HUES64 (cell line): Measurements from ENCODE around the gene KRTAP9-9.
"Not testable (repeated sequence)": the region's sequence is repeated elsewhere in the genome, so short reads cannot be mapped to it uniquely, and the experiment has no call there.

ENCODE experiments used
- H3K27ac ChIP-seq: 2 replicates; pipeline ENCODE4 v1.7.0; 2013; ENCODE audit warnings: low read depth, low read length, inconsistent platforms
- H3K27me3 ChIP-seq: 2 replicates; pipeline ENCODE4 v1.6.1; 2013; ENCODE audit warnings: mild to moderate bottlenecking, low read length; ENCODE audit not compliant: insufficient read depth
- H3K36me3 ChIP-seq: 2 replicates; pipeline ENCODE4 v1.6.1; 2013; ENCODE audit warnings: mild to moderate bottlenecking, low read length; ENCODE audit not compliant: insufficient read depth
- H3K4me1 ChIP-seq: 2 replicates; pipeline ENCODE4 v1.6.1; 2013; ENCODE audit warnings: mild to moderate bottlenecking, low read length, moderate library complexity; ENCODE audit not compliant: insufficient read depth
- H3K4me3 ChIP-seq: 2 replicates; pipeline ENCODE4 v1.5.1; 2013; ENCODE audit warnings: mild to moderate bottlenecking, low read length, moderate library complexity
- H3K9ac ChIP-seq: 2 replicates; pipeline ENCODE4 v1.6.1; 2013; ENCODE audit warnings: mild to moderate bottlenecking, low read depth, low read length
- H3K9me3 ChIP-seq: 2 replicates; pipeline ENCODE4 v1.6.1; 2013; ENCODE audit warnings: low read depth, low read length; ENCODE audit not compliant: insufficient read depth
- WGBS: fragments of 150-250, 120-280 bp; methylation state at CpG from one replicate; pipeline ENCODE4 v1.1.7; 2013; ENCODE audit warnings: missing lambda C conversion rate; 5-methylcytosine and 5-hydroxymethylcytosine counted together

KRTAP9-9 gene

GRCh38 chr17:41237116-41237515 lies 18.1 kb upstream of the KRTAP9-9 start:
- H3K36me3 ChIP-seq, H3K9me3 ChIP-seq, H3K27me3 ChIP-seq, H3K4me3 ChIP-seq, H3K9ac ChIP-seq, H3K27ac ChIP-seq, H3K4me1 ChIP-seq: not testable (repeated sequence)
- WGBS, result 86% methylated on average over 4 of the region's 4 CpGs

GRCh38 chr17:41237949-41238437 lies 17.2 kb upstream of the KRTAP9-9 start, which contains the start of gene KRTAP9-8:
TSS of gene KRTAP9-8 (plus strand) at chr17:41237999. CDS start at chr17:41238052, 53 bp downstream.
- H3K27ac ChIP-seq, H3K9ac ChIP-seq, H3K9me3 ChIP-seq, H3K4me3 ChIP-seq, H3K27me3 ChIP-seq, H3K36me3 ChIP-seq, H3K4me1 ChIP-seq: not testable (repeated sequence)
- WGBS, result 63% methylated on average over 3 of the region's 3 CpGs

- H3K36me3 ChIP-seq, H3K9ac ChIP-seq, H3K4me3 ChIP-seq, H3K27me3 ChIP-seq, H3K4me1 ChIP-seq, H3K9me3 ChIP-seq, H3K27ac ChIP-seq: not testable (repeated sequence)
- WGBS, result 90% methylated on average over 1 of the region's 2 CpGs
Measured at GRCh38 chr17:41246995-41247787, 8.0 kb upstream of the KRTAP9-9 start.

- H3K4me1 ChIP-seq, H3K4me3 ChIP-seq, H3K36me3 ChIP-seq, H3K27ac ChIP-seq, H3K9ac ChIP-seq, H3K9me3 ChIP-seq: not testable (repeated sequence)
- WGBS, result 69% methylated on average over 2 of the region's 2 CpGs
- peaks cover 15% of the 10 kb centered on the region for H3K27me3 ChIP-seq
Measured at GRCh38 chr17:41249637-41250240, 5.4 kb upstream of the KRTAP9-9 start, which contains the start of gene KRTAP9-4. TSS of gene KRTAP9-4 (plus strand) at chr17:41249687. CDS start at chr17:41249721, 34 bp downstream.

- H3K9ac ChIP-seq, result no peak overlapping the region
- WGBS, result 90% methylated on average over 1 of the region's 1 CpG
- no peaks in the 10 kb centered on the region for H3K9me3 ChIP-seq
- H3K4me1 ChIP-seq, result no peaks in the 10 kb centered on the region
- H3K4me3 ChIP-seq, result no peak overlapping the region
- no peaks in the 10 kb centered on the region for H3K36me3 ChIP-seq
- H3K27me3 ChIP-seq, result peaks cover 15% of the 10 kb centered on the region
- H3K27ac ChIP-seq, result no peak overlapping the region
Measured at GRCh38 chr17:41251261-41251660, 3.9 kb upstream of the KRTAP9-9 start.

- no peak overlapping the region for H3K9ac ChIP-seq
- no peak overlapping the region for H3K27ac ChIP-seq
- peaks cover 15% of the 10 kb centered on the region for H3K27me3 ChIP-seq
- no peaks in the 10 kb centered on the region for H3K4me1 ChIP-seq
- 50% methylated on average over 1 of the region's 1 CpG for WGBS
- H3K36me3 ChIP-seq, result no peaks in the 10 kb centered on the region
- no peaks in the 10 kb centered on the region for H3K9me3 ChIP-seq
- no peak overlapping the region for H3K4me3 ChIP-seq
Measured at GRCh38 chr17:41254861-41255260, 323 bp upstream of the KRTAP9-9 start.

- Histone ChIP-seq H3K9me3 (no peaks in the 10 kb centered on the region), H3K27ac (no peak overlapping the region), H3K4me1 (no peaks in the 10 kb centered on the region), H3K4me3 (no peak overlapping the region), H3K36me3 (no peaks in the 10 kb centered on the region), H3K27me3 (peaks cover 12% of the 10 kb centered on the region), H3K9ac (no peak overlapping the region)
- WGBS, result no CpG with 5 or more reads among the region's 1 CpG
Measured at GRCh38 chr17:41256291-41256685, 1.1 kb downstream of the KRTAP9-9 start.

- Histone ChIP-seq H3K27me3 (peaks cover 2% of the 10 kb centered on the region; the same call in 1 of the 2 replicates), H3K36me3 (no peaks in the 10 kb centered on the region), H3K27ac (no peak overlapping the region), H3K9me3 (no peaks in the 10 kb centered on the region), H3K4me1 (no peaks in the 10 kb centered on the region), H3K4me3 (no peak overlapping the region), H3K9ac (no peak overlapping the region)
Measured at GRCh38 chr17:41258406-41258805, 3.2 kb downstream of the KRTAP9-9 start.

- H3K4me3 ChIP-seq, result no peak overlapping the region
- WGBS, result 86% methylated on average over 1 of the region's 2 CpGs
- no peaks in the 10 kb centered on the region for H3K4me1 ChIP-seq
- H3K9me3 ChIP-seq, result no peaks in the 10 kb centered on the region
- H3K36me3 ChIP-seq, result no peaks in the 10 kb centered on the region
- H3K9ac ChIP-seq, result no peak overlapping the region
- H3K27me3 ChIP-seq, result no peaks in the 10 kb centered on the region; the same call in 1 of the 2 replicates
- no peak overlapping the region for H3K27ac ChIP-seq
Measured at GRCh38 chr17:41263212-41263611, 8.0 kb downstream of the KRTAP9-9 start.

GRCh38 chr17:41264599-41264998 lies 9.4 kb downstream of the KRTAP9-9 start:
- 92% methylated on average over 3 of the region's 3 CpGs for WGBS

GRCh38 chr17:41265078-41265477 lies 9.9 kb downstream of the KRTAP9-9 start, which contains the start of gene KRTAP9-6:
TSS of gene KRTAP9-6 (plus strand) at chr17:41265378. CDS start at chr17:41265378, 0 bp downstream.
- Histone ChIP-seq H3K9ac (no peak within 1 kb of the TSS), H3K9me3 (no peaks in the 10 kb centered on the region), H3K27ac (no peak within 1 kb of the TSS), H3K4me3 (no peak within 1 kb of the TSS), H3K4me1 (no peaks in the 10 kb centered on the region), H3K36me3 (no peaks in the 10 kb centered on the region), H3K27me3 (no peaks in the 10 kb centered on the region; the same call in 1 of the 2 replicates)
- 89% methylated on average over 2 of the region's 2 CpGs for WGBS

More at GRCh38 chr17:41264599-41264998, 9.4 kb downstream of the KRTAP9-9 start:
- Histone ChIP-seq H3K4me3 (no peak overlapping the region), H3K4me1 (no peaks in the 10 kb centered on the region), H3K36me3 (no peaks in the 10 kb centered on the region), H3K27ac (no peak overlapping the region), H3K27me3 (no peaks in the 10 kb centered on the region; the same call in 1 of the 2 replicates), H3K9me3 (no peaks in the 10 kb centered on the region), H3K9ac (no peak overlapping the region)
